ENCODE measurements around the gene CPEB3. TPM values are rescaled to one million over a fixed set of nuclear protein-coding genes. Genes with fewer than 3 reads are reported as not detected.
"Not testable (repeated sequence)": the region's sequence is repeated elsewhere in the genome, so short reads cannot be mapped to it uniquely, and the experiment has no call there.

Gene CPEB3
- total RNA-seq, 2 donors from 2014 or later: 6.9 to 11.4 TPM

GRCh38 chr10:92122941-92123450, 167.9 kb downstream of the CPEB3 start:
- H3K4me3 ChIP-seq: no peak overlapping the region
- no peaks in the 10 kb centered on the region for H3K9me3 ChIP-seq
- no peak for TF ChIP-seq CTCF (IDR thresholded peaks at IDR 0.05)
- no peaks in the 10 kb centered on the region for H3K36me3 ChIP-seq
- DNase-seq (ENCODE audit: low spot score): peak; percentile 64
- H3K27ac ChIP-seq: peak overlapping the region; percentile 69 to 71
- peaks cover 0 to 59% of the 10 kb centered on the region in 2 donors for H3K4me1 ChIP-seq
- H3K27me3 ChIP-seq: no peaks in the 10 kb centered on the region

GRCh38 chr10:92121686-92122492, 169.0 kb downstream of the CPEB3 start:
- Histone ChIP-seq H3K9me3 (no peaks in the 10 kb centered on the region), H3K4me3 (no peak overlapping the region), H3K27ac (peak overlapping the region; percentile 1 to 71), H3K27me3 (no peaks in the 10 kb centered on the region), H3K4me1 (peaks cover 0 to 59% of the 10 kb centered on the region in 2 donors), H3K36me3 (no peaks in the 10 kb centered on the region)
- no peak for TF ChIP-seq CTCF (IDR thresholded peaks at IDR 0.05)
- no peak for DNase-seq (ENCODE audit: low spot score)

GRCh38 chr10:92119340-92119739, 171.5 kb downstream of the CPEB3 start:
- DNase-seq (ENCODE audit: low spot score): no peak
- Histone ChIP-seq H3K36me3 (no peaks in the 10 kb centered on the region), H3K4me3 (no peak overlapping the region), H3K4me1 (peaks cover 0 to 37% of the 10 kb centered on the region in 2 donors), H3K27ac (no peak overlapping the region), H3K9me3 (no peaks in the 10 kb centered on the region), H3K27me3 (no peaks in the 10 kb centered on the region)
- TF ChIP-seq CTCF (IDR thresholded peaks at IDR 0.05): no peak

GRCh38 chr10:92114917-92115316, 176.0 kb downstream of the CPEB3 start:
- DNase-seq (ENCODE audit: low spot score); H3K4me3 ChIP-seq; H3K9me3 ChIP-seq; H3K36me3 ChIP-seq; H3K27ac ChIP-seq; H3K27me3 ChIP-seq: not testable (repeated sequence)
- H3K4me1 ChIP-seq: peaks cover 0 to 40% of the 10 kb centered on the region in 2 donors

- Histone ChIP-seq H3K9me3 (no peaks in the 10 kb centered on the region), H3K4me3 (no peak overlapping the region), H3K27me3 (no peaks in the 10 kb centered on the region), H3K4me1 (peaks cover 0 to 35% of the 10 kb centered on the region in 2 donors), H3K36me3 (no peaks in the 10 kb centered on the region), H3K27ac (no peak overlapping the region)
- no peak for DNase-seq (ENCODE audit: low spot score)
- no peak for TF ChIP-seq CTCF (IDR thresholded peaks at IDR 0.05)
Measured at GRCh38 chr10:92113911-92114600, 176.8 kb downstream of the CPEB3 start.

- Histone ChIP-seq H3K27ac (no peak overlapping the region), H3K4me1 (peaks cover 0 to 42% of the 10 kb centered on the region in 2 donors), H3K9me3 (no peaks in the 10 kb centered on the region), H3K36me3 (no peaks in the 10 kb centered on the region), H3K4me3 (no peak overlapping the region), H3K27me3 (no peaks in the 10 kb centered on the region)
- TF ChIP-seq CTCF (IDR thresholded peaks at IDR 0.05): no peak
- DNase-seq (ENCODE audit: low spot score): no peak
Measured at GRCh38 chr10:92112462-92112861, 178.4 kb downstream of the CPEB3 start.
